HG03045 (cell line): ENCODE measurements around the gene RAVER2.
"Not testable (repeated sequence)": the region's sequence is repeated elsewhere in the genome, so short reads cannot be mapped to it uniquely, and the experiment has no call there.

Experiments
- ATAC-seq: cut with Tn5 transposase; IDR thresholded peaks from one replicate; pipeline ENCODE4 v1.9.1; 2021; ENCODE audit warnings: mild to moderate bottlenecking, moderate library complexity; ENCODE audit not compliant: unreplicated experiment

RAVER2 gene

GRCh38 chr1:64745986-64746940 lies 1.4 kb downstream of the RAVER2 start:
- no peak for ATAC-seq

GRCh38 chr1:64748222-64748621 lies 3.3 kb downstream of the RAVER2 start:
- ATAC-seq = no peak

- ATAC-seq = no peak
Measured at GRCh38 chr1:64748706-64749105, 3.8 kb downstream of the RAVER2 start.

GRCh38 chr1:64750092-64750491 lies 5.2 kb downstream of the RAVER2 start:
- ATAC-seq = no peak

- no peak for ATAC-seq
Measured at GRCh38 chr1:64750875-64751274, 6.0 kb downstream of the RAVER2 start.

- ATAC-seq = no peak
Measured at GRCh38 chr1:64754173-64754572, 9.3 kb downstream of the RAVER2 start.

GRCh38 chr1:64755361-64755760 lies 10.5 kb downstream of the RAVER2 start:
- no peak for ATAC-seq

- ATAC-seq = no peak
Measured at GRCh38 chr1:64756770-64757169, 11.9 kb downstream of the RAVER2 start.

- ATAC-seq = no peak
Measured at GRCh38 chr1:64757213-64757612, 12.3 kb downstream of the RAVER2 start.

- ATAC-seq = no peak
Measured at GRCh38 chr1:64758233-64758632, 13.4 kb downstream of the RAVER2 start.

GRCh38 chr1:64759968-64760367 lies 15.1 kb downstream of the RAVER2 start:
- no peak for ATAC-seq

- ATAC-seq = no peak
Measured at GRCh38 chr1:64765012-64765411, 20.1 kb downstream of the RAVER2 start.

GRCh38 chr1:64765826-64766225 lies 21.0 kb downstream of the RAVER2 start:
- no peak for ATAC-seq

GRCh38 chr1:64766429-64766828 lies 21.6 kb downstream of the RAVER2 start:
- ATAC-seq = no peak

GRCh38 chr1:64769482-64769881 lies 24.6 kb downstream of the RAVER2 start:
- ATAC-seq = no peak

- no peak for ATAC-seq
Measured at GRCh38 chr1:64769971-64770370, 25.1 kb downstream of the RAVER2 start.

GRCh38 chr1:64773306-64773705 lies 28.4 kb downstream of the RAVER2 start:
- ATAC-seq = not testable (repeated sequence)

GRCh38 chr1:64775113-64775512 lies 30.2 kb downstream of the RAVER2 start:
- ATAC-seq = no peak

GRCh38 chr1:64782044-64782443 lies 37.2 kb downstream of the RAVER2 start:
- ATAC-seq = not testable (repeated sequence)

- ATAC-seq = not testable (repeated sequence)
Measured at GRCh38 chr1:64782848-64783247, 38.0 kb downstream of the RAVER2 start.

GRCh38 chr1:64790832-64791487 lies 46.1 kb downstream of the RAVER2 start:
- no peak for ATAC-seq

GRCh38 chr1:64798872-64799271 lies 54.0 kb downstream of the RAVER2 start:
- no peak for ATAC-seq
